H54 (cell line): ENCODE measurements around the gene AGMAT.

Experiments
- DNase-seq: peaks from one replicate; pipeline ENCODE4 v3.0.0; 2011; ENCODE audit warnings: low spot score, mixed read lengths; ENCODE audit not compliant: insufficient read length
- FAIRE-seq: peaks from 3 replicates; lab custom pipeline; 2011; peaks lifted over from hg19 to GRCh38; lab: Jason Lieb, UNC
- POLR2A ChIP-seq: IDR thresholded peaks from 2 replicates; pipeline ENCODE4 v1.6.1; 2011; ENCODE audit warnings: low read depth, mild to moderate bottlenecking, low read length

Gene AGMAT

DNA sequence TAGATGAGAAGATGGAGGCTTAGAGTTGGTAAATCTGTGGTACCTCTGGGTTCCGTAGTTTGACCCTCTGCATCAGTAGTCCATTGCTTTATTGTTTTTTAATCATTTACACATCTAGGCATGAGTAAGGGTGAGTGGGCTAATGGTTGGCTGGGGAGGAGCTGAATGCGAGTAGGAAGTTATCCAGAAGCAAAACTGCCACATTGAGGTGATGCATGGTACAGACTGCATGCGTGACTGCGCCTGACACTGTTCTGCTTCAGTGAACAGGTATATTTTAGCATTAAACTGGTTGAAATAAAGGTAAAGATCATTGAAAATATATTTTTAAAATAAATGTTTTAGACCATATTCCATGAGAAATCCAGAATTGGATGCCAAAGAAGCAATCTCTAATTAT lies 53.8 kb downstream of the AGMAT start:
- no peak for DNase-seq
- TF ChIP-seq POLR2A: no peak
- FAIRE-seq: no peak

DNA sequence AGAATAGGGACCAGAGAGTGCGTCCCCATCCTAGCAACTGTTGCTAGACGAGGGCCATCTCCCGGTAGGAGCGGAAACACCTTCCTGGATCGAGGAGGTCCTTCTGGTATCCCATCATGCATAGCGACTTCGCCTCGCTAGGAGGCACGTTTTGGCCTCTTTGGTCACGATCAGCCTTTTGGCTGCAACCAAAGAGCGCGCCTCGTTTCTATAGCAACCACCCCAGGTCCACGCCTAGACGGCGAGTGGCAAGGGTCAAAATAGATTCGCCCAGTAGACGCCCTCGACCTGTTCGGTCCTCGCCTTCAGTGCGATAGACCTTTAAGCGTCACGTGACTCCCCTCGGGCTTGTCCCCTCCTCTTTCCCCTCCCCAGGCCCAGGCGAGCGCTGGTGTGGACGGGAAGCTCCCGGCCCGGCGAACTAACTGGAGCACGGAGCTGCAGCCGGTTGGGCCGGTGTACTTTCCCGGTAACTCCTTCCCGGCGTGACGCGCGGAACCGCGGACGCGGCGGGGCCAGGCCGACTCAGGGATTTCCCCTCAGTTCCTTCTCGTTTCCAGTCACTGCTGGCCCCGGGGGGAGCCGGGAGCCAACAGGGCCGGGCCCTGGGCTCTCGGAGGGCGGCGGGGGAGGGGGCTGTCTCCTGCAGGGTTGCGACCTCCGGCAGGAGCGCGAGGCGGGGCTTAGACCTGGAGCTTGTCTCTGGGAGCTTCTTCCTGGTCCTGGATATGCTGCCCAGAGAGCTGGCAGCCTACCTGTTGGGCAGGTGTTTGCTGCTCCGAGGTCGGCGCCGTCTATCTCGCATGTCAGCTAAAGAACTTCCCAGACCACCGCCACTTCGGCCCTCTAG lies 58.1 kb downstream of the AGMAT start, which contains the start of gene DNAJC16:
Gene DNAJC16, plus strand, starts transcription at position 359 of the 850 bp plus-strand sequence. CDS start 2,258 bp downstream, outside the sequence.
- peak; percentile 64 for TF ChIP-seq POLR2A
- FAIRE-seq (peak; percentile 100), DNase-seq (peak; percentile 59)

DNA sequence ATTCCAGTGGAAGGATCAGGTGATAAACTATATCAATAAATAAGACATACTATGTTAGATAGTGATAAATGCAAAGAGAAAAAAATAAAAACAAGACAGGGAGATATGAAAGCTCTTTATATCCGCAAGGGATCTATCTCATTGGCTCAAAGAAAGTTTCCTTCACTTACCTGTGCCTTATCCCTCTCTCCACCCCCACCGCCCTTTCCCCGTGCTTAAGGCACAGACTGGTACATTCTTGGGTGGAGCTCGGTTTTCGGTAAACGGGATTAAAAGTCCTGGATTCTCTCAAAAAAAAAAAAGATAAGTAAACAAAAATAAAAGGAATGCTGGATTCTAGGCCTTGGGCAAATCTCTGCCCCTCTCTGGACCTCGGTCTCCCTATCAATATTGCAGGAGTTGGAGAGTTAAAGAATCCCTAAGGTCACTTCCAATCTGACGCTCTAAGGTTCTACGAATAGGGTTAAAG lies 58.8 kb downstream of the AGMAT start:
- no peak for TF ChIP-seq POLR2A
- FAIRE-seq (no peak), DNase-seq (no peak)

DNA sequence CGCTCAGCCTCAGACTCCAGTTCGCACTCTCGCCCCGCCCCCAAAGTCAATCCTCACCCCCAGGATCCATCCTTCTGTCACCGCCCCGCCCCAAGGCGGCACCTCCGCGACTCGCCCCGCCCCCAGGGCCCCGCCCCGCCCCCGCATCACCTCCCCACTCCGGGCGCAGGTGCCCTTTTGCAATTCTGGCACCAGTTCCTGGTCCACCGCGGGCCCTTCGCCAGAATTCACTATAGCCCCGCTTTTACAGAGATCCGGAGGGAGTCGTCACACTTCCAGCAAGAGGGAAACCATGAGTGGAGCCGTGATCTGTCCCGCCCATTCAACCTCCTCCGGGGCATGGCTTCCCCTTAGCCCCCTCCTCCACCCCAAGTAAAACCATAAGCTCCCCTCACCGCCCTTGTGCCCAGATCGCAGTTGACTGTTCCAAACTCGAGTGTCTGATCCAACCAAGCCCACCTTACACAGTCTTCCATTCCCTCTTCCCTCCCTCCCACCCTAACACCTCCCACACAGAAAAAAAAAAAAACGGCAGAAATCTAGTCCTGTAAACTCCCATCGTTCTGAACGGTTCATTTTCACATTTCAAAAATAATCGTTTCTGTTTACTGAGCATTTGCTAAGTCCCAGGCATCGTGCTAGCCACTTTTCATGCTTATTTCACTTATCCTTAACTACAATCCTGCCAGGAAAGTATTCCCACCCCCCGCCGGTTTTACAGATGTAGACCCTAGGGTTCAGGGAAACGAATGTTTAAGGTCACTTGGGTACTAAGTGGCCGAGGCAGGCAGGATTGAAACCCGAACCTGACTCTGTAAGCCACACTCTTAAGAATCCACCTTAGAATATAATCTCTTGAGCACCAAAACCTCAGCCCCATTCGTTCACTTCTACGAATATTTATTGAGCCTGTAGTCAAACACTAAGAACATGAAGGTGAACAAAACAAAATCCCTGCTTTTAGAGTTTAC lies 59.5 kb downstream of the AGMAT start:
- DNase-seq (peak; percentile 64), FAIRE-seq (no peak)

DNA sequence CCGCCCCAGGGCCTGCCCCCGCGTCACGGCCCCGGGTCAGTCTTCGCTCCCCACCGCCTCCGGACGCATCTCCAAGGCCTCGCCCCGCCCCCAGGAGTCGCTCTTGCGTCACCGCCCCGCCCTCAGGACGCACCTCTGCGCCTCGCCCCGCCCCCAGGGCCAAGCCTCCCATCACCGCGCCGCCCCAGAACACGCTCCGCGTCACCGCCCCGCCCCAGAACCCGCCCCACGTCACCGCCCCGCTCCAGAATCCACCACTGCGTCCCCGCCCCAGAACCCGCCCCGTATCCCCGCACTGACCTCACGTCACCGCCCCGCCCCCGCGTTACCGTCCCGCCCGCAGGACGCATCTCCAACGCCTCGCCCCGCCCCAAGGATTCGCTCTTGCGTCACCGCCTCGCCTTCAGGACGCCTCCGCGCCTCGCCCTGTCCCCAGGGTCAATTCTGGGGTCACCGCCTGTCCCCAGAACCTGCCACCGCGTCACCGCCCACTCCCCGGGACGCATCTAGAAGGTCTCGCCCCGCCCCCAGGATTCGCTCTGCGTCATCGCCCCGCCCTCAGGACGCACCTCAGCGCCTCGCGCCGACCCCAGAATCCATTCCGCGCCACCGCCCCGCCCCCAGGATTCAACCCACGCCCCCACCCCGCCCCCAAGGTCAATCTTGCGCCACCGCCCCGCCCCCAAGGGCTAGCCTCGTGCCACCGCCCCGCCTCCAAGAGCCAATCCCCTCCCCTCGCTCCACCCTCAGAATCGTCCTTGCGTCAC lies 60.4 kb downstream of the AGMAT start:
- DNase-seq: peak; percentile 44
- peak; percentile 6 for FAIRE-seq
- no peak for TF ChIP-seq POLR2A

More for the DNA sequence above, 59.5 kb downstream of the AGMAT start:
- TF ChIP-seq POLR2A: no peak

DNA sequence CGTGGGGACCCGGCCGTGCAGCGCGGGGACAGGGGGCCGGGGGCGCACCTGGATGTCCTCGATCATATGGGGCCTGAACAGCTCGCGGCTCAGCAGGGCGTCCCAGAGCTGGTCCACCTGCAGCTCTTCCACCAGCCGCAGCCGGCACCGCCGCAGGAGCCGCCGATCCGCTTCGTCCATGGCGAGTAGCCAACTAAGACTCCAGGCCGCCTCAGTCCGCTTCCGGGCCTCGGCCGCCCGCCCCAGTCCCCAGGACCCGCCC lies 60.9 kb downstream of the AGMAT start, which contains the start of gene CASP9:
Gene CASP9, minus strand, starts transcription at position 195 of the 262 bp plus-strand sequence. Its CDS starts 15 bp downstream, at position 180.
- TF ChIP-seq POLR2A: peak; percentile 45; the same call in 1 of the 2 replicates
- DNase-seq (peak; percentile 78), FAIRE-seq (no peak)

DNA sequence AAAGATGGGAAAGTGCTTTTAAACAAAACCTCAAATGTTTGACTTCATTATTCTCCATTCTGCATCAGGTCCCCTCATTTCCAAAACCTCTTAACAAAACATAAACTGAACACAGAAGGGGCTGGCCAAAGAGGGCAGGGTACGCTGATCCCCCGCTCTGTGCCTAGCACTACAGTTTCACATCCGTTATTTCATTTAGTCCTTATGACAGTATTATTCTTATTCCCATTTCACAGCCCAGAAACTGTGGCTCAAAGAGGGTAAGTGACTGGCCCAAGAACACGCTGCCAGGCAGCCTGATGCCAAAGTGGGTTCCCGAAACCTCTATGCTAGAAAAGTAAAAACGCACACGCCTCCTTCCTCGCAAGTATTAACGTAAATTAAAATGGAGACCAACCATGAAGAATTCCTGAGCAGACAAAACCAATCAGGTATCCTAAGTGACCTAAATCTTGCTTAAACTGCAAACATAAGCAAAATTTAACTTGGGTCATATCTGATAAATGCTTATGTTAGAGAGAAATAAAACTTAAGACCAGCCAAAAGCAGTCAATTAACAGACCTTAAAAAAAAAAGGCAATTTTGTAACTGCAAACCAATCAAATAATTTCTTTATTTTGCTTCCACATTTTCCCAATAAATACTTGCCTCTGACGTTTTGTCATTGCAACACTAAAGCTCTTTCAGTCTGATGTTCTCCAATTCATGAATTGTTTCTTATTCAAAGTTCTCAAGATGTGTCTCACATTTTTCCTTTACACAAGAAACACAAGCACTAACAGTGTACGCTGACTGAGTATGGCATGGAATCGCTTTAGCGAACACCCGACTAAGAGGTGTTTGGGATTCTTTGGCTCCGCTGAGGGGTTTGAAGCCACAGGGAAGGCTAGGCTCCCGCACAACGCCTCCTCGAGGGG lies 61.5 kb downstream of the AGMAT start:
- no peak for TF ChIP-seq POLR2A
- DNase-seq (no peak), FAIRE-seq (no peak)

DNA sequence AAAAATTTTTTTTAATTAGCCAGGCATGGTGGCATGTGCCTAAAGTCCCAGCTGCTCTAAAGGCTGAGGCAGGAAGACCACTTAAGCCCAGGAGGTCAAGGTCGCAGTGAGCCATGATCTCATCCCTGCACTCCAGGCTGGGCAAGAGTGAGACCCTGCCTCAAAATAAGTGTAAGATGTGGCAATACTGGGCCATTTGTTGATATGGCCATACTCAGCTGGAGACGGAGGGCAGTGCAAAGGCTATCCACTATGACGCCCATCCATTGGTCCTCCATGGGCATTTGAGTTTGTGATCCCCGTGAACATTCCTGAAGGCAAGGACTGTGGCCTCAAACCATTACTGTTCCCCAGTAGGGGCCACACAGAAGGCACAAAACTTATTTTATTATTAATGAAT lies 62.3 kb downstream of the AGMAT start:
- no peak for DNase-seq
- FAIRE-seq: no peak
- no peak for TF ChIP-seq POLR2A
